ENCODE data around the gene IFT74. TPM values are rescaled to one million over a fixed set of nuclear protein-coding genes. Genes with fewer than 3 reads are reported as not detected.

IFT74 gene
- 6.2 and 11.3 TPM in 2 replicates for total RNA-seq (2014; rRNA removed; shearing (Covaris generic))

GRCh38 chr9:26955921-26956859, at the start of gene IFT74:
Gene IFT74, plus strand, starts transcription at chr9:26956412. Its CDS starts 5,556 bp downstream, at chr9:26961968.
- H3K4me3 ChIP-seq (ENCODE audit: insufficient read depth, low read depth, low read length) = peak within 1 kb of the TSS; percentile 75
- H3K36me3 ChIP-seq (replicated peaks; ENCODE audit: control insufficient read depth, insufficient read depth, low read length) = no peaks in the 10 kb centered on the region
- peak; percentile 93 for DNase-seq
- no peaks in the 10 kb centered on the region for H3K27me3 ChIP-seq (ENCODE audit: control insufficient read depth, insufficient read depth, low read length)

GRCh38 chr9:26913138-26913668, 43.0 kb upstream of the IFT74 start:
- Histone ChIP-seq H3K4me3 (ENCODE audit: insufficient read depth, low read depth, low read length) (no peak overlapping the region), H3K27me3 (ENCODE audit: control insufficient read depth, insufficient read depth, low read length) (no peaks in the 10 kb centered on the region), H3K36me3 (replicated peaks; ENCODE audit: control insufficient read depth, insufficient read depth, low read length) (peaks cover 14% of the 10 kb centered on the region)
- DNase-seq = no peak

GRCh38 chr9:26919698-26920097, 36.5 kb upstream of the IFT74 start:
- no peak overlapping the region for H3K4me3 ChIP-seq (ENCODE audit: insufficient read depth, low read depth, low read length)
- no peak for DNase-seq
- H3K27me3 ChIP-seq (ENCODE audit: control insufficient read depth, insufficient read depth, low read length) = no peaks in the 10 kb centered on the region
- H3K36me3 ChIP-seq (replicated peaks; ENCODE audit: control insufficient read depth, insufficient read depth, low read length) = peaks cover 36% of the 10 kb centered on the region

- H3K4me3 ChIP-seq (ENCODE audit: insufficient read depth, low read depth, low read length) = no peak overlapping the region
- peaks cover 31% of the 10 kb centered on the region for H3K36me3 ChIP-seq (replicated peaks; ENCODE audit: control insufficient read depth, insufficient read depth, low read length)
- DNase-seq = no peak
These were observed 30.6 kb upstream of the IFT74 start for GRCh38 chr9:26925609-26926008.

GRCh38 chr9:26928902-26929495, 27.2 kb upstream of the IFT74 start:
- H3K36me3 ChIP-seq (replicated peaks; ENCODE audit: control insufficient read depth, insufficient read depth, low read length) = peaks cover 23% of the 10 kb centered on the region
- H3K27me3 ChIP-seq (ENCODE audit: control insufficient read depth, insufficient read depth, low read length) = no peaks in the 10 kb centered on the region
- no peak for DNase-seq
- H3K4me3 ChIP-seq (ENCODE audit: insufficient read depth, low read depth, low read length) = no peak overlapping the region

More at GRCh38 chr9:26925609-26926008, 30.6 kb upstream of the IFT74 start:
- H3K27me3 ChIP-seq (ENCODE audit: control insufficient read depth, insufficient read depth, low read length) = no peaks in the 10 kb centered on the region

GRCh38 chr9:26935847-26936246, 20.4 kb upstream of the IFT74 start:
- no peak for DNase-seq
- Histone ChIP-seq H3K27me3 (ENCODE audit: control insufficient read depth, insufficient read depth, low read length) (no peaks in the 10 kb centered on the region), H3K36me3 (replicated peaks; ENCODE audit: control insufficient read depth, insufficient read depth, low read length) (0 out of 2 replicates have a peak, but pooled peaks cover 2% of the 10 kb centered on the region), H3K4me3 (ENCODE audit: insufficient read depth, low read depth, low read length) (no peak overlapping the region)

- 0 out of 2 replicates have a peak, but pooled peaks cover 2% of the 10 kb centered on the region for H3K36me3 ChIP-seq (replicated peaks; ENCODE audit: control insufficient read depth, insufficient read depth, low read length)
- DNase-seq = no peak
- H3K27me3 ChIP-seq (ENCODE audit: control insufficient read depth, insufficient read depth, low read length) = no peaks in the 10 kb centered on the region
- H3K4me3 ChIP-seq (ENCODE audit: insufficient read depth, low read depth, low read length) = no peak overlapping the region
These were observed 18.3 kb upstream of the IFT74 start for GRCh38 chr9:26937816-26938371.

- no peak overlapping the region for H3K4me3 ChIP-seq (ENCODE audit: insufficient read depth, low read depth, low read length)
- no peaks in the 10 kb centered on the region for H3K36me3 ChIP-seq (replicated peaks; ENCODE audit: control insufficient read depth, insufficient read depth, low read length)
- H3K27me3 ChIP-seq (ENCODE audit: control insufficient read depth, insufficient read depth, low read length) = no peaks in the 10 kb centered on the region
- no peak for DNase-seq
These were observed 16.1 kb upstream of the IFT74 start for GRCh38 chr9:26939955-26940711.

GRCh38 chr9:26940779-26941178, 15.4 kb upstream of the IFT74 start:
- Histone ChIP-seq H3K36me3 (replicated peaks; ENCODE audit: control insufficient read depth, insufficient read depth, low read length) (no peaks in the 10 kb centered on the region), H3K27me3 (ENCODE audit: control insufficient read depth, insufficient read depth, low read length) (no peaks in the 10 kb centered on the region), H3K4me3 (ENCODE audit: insufficient read depth, low read depth, low read length) (no peak overlapping the region)
- DNase-seq = no peak

- Histone ChIP-seq H3K36me3 (replicated peaks; ENCODE audit: control insufficient read depth, insufficient read depth, low read length) (no peaks in the 10 kb centered on the region), H3K27me3 (ENCODE audit: control insufficient read depth, insufficient read depth, low read length) (no peaks in the 10 kb centered on the region), H3K4me3 (ENCODE audit: insufficient read depth, low read depth, low read length) (peak overlapping the region; percentile 98)
- DNase-seq = peak; percentile 22
These were observed 10.6 kb upstream of the IFT74 start for GRCh38 chr9:26945591-26945990.

- Histone ChIP-seq H3K4me3 (ENCODE audit: insufficient read depth, low read depth, low read length) (peak within 1 kb of the TSS; percentile 98), H3K27me3 (ENCODE audit: control insufficient read depth, insufficient read depth, low read length) (no peaks in the 10 kb centered on the region), H3K36me3 (replicated peaks; ENCODE audit: control insufficient read depth, insufficient read depth, low read length) (no peaks in the 10 kb centered on the region)
- DNase-seq = peak; percentile 92
These were observed 9.2 kb upstream of the IFT74 start, which contains the start of gene PLAA for GRCh38 chr9:26946753-26947727. Gene PLAA, minus strand, starts transcription at chr9:26947242. Its CDS starts 197 bp downstream, at chr9:26947045.

GRCh38 chr9:26947736-26948135, 8.5 kb upstream of the IFT74 start:
- DNase-seq = peak; percentile 40
- H3K27me3 ChIP-seq (ENCODE audit: control insufficient read depth, insufficient read depth, low read length) = no peaks in the 10 kb centered on the region
- peak overlapping the region; percentile 98 for H3K4me3 ChIP-seq (ENCODE audit: insufficient read depth, low read depth, low read length)
- H3K36me3 ChIP-seq (replicated peaks; ENCODE audit: control insufficient read depth, insufficient read depth, low read length) = no peaks in the 10 kb centered on the region

- H3K36me3 ChIP-seq (replicated peaks; ENCODE audit: control insufficient read depth, insufficient read depth, low read length) = no peaks in the 10 kb centered on the region
- DNase-seq = no peak
- no peaks in the 10 kb centered on the region for H3K27me3 ChIP-seq (ENCODE audit: control insufficient read depth, insufficient read depth, low read length)
- no peak overlapping the region for H3K4me3 ChIP-seq (ENCODE audit: insufficient read depth, low read depth, low read length)
These were observed 6.6 kb upstream of the IFT74 start for GRCh38 chr9:26949637-26950069.

All from H7 (cell line).